ENCODE results near the gene CRYGA.
"Not testable (repeated sequence)": the region's sequence is repeated elsewhere in the genome, so short reads cannot be mapped to it uniquely, and the experiment has no call there.

The CRYGA gene

GRCh38 chr2:208147008-208147407 is 16.4 kb downstream of the CRYGA start:
- TF ChIP-seq CTCF (conservative IDR thresholded peaks at IDR 0.05; ENCODE audit: low read length), result no peak
- no peak for DNase-seq (ENCODE audit: low read depth)
- H3K4me3 ChIP-seq (ENCODE audit: low read length), result no peak overlapping the region

- no peak within 1 kb of the TSS for H3K4me3 ChIP-seq (ENCODE audit: low read length)
- no peak for DNase-seq (ENCODE audit: low read depth)
- TF ChIP-seq CTCF (conservative IDR thresholded peaks at IDR 0.05; ENCODE audit: low read length), result no peak
Measured at GRCh38 chr2:208146006-208146405, 17.4 kb downstream of the CRYGA start, which contains the start of gene CRYGB. Gene CRYGB, minus strand, starts transcription at chr2:208146158. Its CDS starts 38 bp downstream, at chr2:208146120.

GRCh38 chr2:208142925-208143799 is 20.2 kb downstream of the CRYGA start:
- TF ChIP-seq CTCF (conservative IDR thresholded peaks at IDR 0.05; ENCODE audit: low read length), result no peak
- H3K4me3 ChIP-seq (ENCODE audit: low read length), result no peak overlapping the region
- DNase-seq (ENCODE audit: low read depth), result no peak

GRCh38 chr2:208142240-208142924 is 21.0 kb downstream of the CRYGA start:
- DNase-seq (ENCODE audit: low read depth), result peak; percentile 3
- no peak for TF ChIP-seq CTCF (conservative IDR thresholded peaks at IDR 0.05; ENCODE audit: low read length)
- H3K4me3 ChIP-seq (ENCODE audit: low read length), result no peak overlapping the region

GRCh38 chr2:208139447-208139846 is 23.9 kb downstream of the CRYGA start:
- no peak for DNase-seq (ENCODE audit: low read depth)
- no peak overlapping the region for H3K4me3 ChIP-seq (ENCODE audit: low read length)
- TF ChIP-seq CTCF (conservative IDR thresholded peaks at IDR 0.05; ENCODE audit: low read length), result no peak

GRCh38 chr2:208138334-208138733 is 25.1 kb downstream of the CRYGA start:
- H3K4me3 ChIP-seq (ENCODE audit: low read length); DNase-seq (ENCODE audit: low read depth): not testable (repeated sequence)

GRCh38 chr2:208136716-208137094 is 26.7 kb downstream of the CRYGA start:
- H3K4me3 ChIP-seq (ENCODE audit: low read length), result no peak overlapping the region
- no peak for TF ChIP-seq CTCF (conservative IDR thresholded peaks at IDR 0.05; ENCODE audit: low read length)
- no peak for DNase-seq (ENCODE audit: low read depth)

All from AG10803 (cell line).